Measurements from ENCODE around the gene TTC21A. TPM values are rescaled to one million over a fixed set of nuclear protein-coding genes. Genes with fewer than 3 reads are reported as not detected.

Gene TTC21A
- total RNA-seq, 1 experiment from 2014 or later = 5.6 TPM

- RAD21 ChIA-PET (ENCODE audit: low non-redundant PET in 1 of 2, low total read pairs in 2 of 2, uncharacterized antibody in 2 of 2, unreplicated experiment in 2 of 2) = interaction anchor here in 1 of 2 experiments (1.4 kb wide), 1 partner anchor 180 kb away, joined by 4 read pairs; no protein-coding TSS in a partner anchor
- no peaks in the 10 kb centered on the region for H3K36me3 ChIP-seq (ENCODE audit: control insufficient read depth in 1 of 2, insufficient read depth in 2 of 2, low read length in 2 of 2)
- H3K4me2 ChIP-seq (ENCODE audit: low read length) = peak overlapping the region; percentile 92
- peak overlapping the region; percentile 87 to 96 for H3K4me3 ChIP-seq (replicated peaks in 1 of 2; ENCODE audit: low read depth in 1 of 2, low read length in 2 of 2)
- no peaks in the 10 kb centered on the region for H3K27me3 ChIP-seq (ENCODE audit: insufficient read depth, low read length)
- CTCF ChIA-PET = interaction anchor here (1.5 to 1.8 kb wide), 3 partner anchors 17 to 183 kb away, joined by 6 to 12 read pairs (median 7); no protein-coding TSS in a partner anchor
- intact Hi-C loops (cut with micrococcal nuclease) = no loop called here
- H3K27ac ChIP-seq (ENCODE audit: low read depth, low read length) = no peak overlapping the region
- POLR2A ChIA-PET = interaction anchor here (1.1 kb wide), 1 partner anchor 69 kb away, joined by 7 read pairs; no protein-coding TSS in a partner anchor
- H3K4me1 ChIP-seq (ENCODE audit: control insufficient read depth in 1 of 2, insufficient read depth in 2 of 2, low read length in 2 of 2) = peaks cover 16 to 23% of the 10 kb centered on the region in 2 experiments
- peak overlapping the region; percentile 77 for H2AFZ ChIP-seq (ENCODE audit: low read depth, low read length, poor library complexity, severe bottlenecking)
- DNase-seq (ENCODE audit: low read depth, low spot score) (no peak), ATAC-seq (no peak)
- no TSS peak for BruUV-seq (replicated peaks)
- peaks cover 19% of the 10 kb centered on the region; the same call in 1 of the 2 replicates for H3K79me2 ChIP-seq (ENCODE audit: insufficient read depth, low read length)
- H4K20me1 ChIP-seq (ENCODE audit: insufficient read depth) = no peaks in the 10 kb centered on the region
- no peaks in the 10 kb centered on the region for H3K9me3 ChIP-seq (ENCODE audit: control insufficient read depth in 1 of 2, insufficient read depth in 1 of 2, low read depth in 1 of 2, low read length in 2 of 2)
- no peaks in the 10 kb centered on the region for H3K9me2 ChIP-seq (ENCODE audit: insufficient read depth)
- TF ChIP-seq POLR2AphosphoS5 (IDR thresholded peaks at IDR 0.05; ENCODE audit: low read depth, low read length) = no peak
- no peak for TF ChIP-seq POLR2A (IDR thresholded peaks at IDR 0.05; ENCODE audit: borderline replicate concordance, extremely low read depth, insufficient read depth, insufficient read length)
- no peak for TF ChIP-seq ZBTB33 (IDR thresholded peaks at IDR 0.05; ENCODE audit: extremely low read depth, insufficient replicate concordance, low read length)
- TF ChIP-seq SIN3A (IDR thresholded peaks at IDR 0.05; ENCODE audit: low read depth) = no peak
- no peak for TF ChIP-seq TCF7L2 (IDR thresholded peaks at IDR 0.05; ENCODE audit: borderline replicate concordance, extremely low read depth, insufficient read depth, insufficient read length)
- no peak for TF ChIP-seq ATF3 (IDR thresholded peaks at IDR 0.05)
- TF ChIP-seq SP1 (IDR thresholded peaks at IDR 0.05; ENCODE audit: low read depth) = no peak
- TF ChIP-seq EGR1 (IDR thresholded peaks at IDR 0.05; ENCODE audit: low read depth) = no peak
- TF ChIP-seq ELF1 (IDR thresholded peaks at IDR 0.05; ENCODE audit: borderline replicate concordance, low read depth) = no peak
- TF ChIP-seq MAX (IDR thresholded peaks at IDR 0.05) = no peak
- no peak for TF ChIP-seq SRF (IDR thresholded peaks at IDR 0.05; ENCODE audit: low read depth)
- TF ChIP-seq RAD21 (IDR thresholded peaks at IDR 0.05; ENCODE audit: low read depth) = no peak
- no peak for TF ChIP-seq CTCF (IDR thresholded peaks at IDR 0.05 in 2 of 3, conservative IDR thresholded peaks at IDR 0.05 in 1 of 3; ENCODE audit: borderline replicate concordance in 1 of 3, insufficient read depth in 1 of 3, low read depth in 2 of 3, low read length in 2 of 3)
- no peak for TF ChIP-seq YY1 (IDR thresholded peaks at IDR 0.05; ENCODE audit: extremely low read depth, insufficient replicate concordance, low read depth, low read length)
- TF ChIP-seq CEBPB (IDR thresholded peaks at IDR 0.05; ENCODE audit: low read depth) = no peak
- TF ChIP-seq CBX3 (IDR thresholded peaks at IDR 0.05; ENCODE audit: low read depth) = no peak
- TF ChIP-seq EZH2 (IDR thresholded peaks at IDR 0.05) = no peak
- no peak for TF ChIP-seq ZFX (IDR thresholded peaks at IDR 0.05)
- TF ChIP-seq EZH2phosphoT487 (IDR thresholded peaks at IDR 0.05; ENCODE audit: borderline replicate concordance) = no peak
- peak overlapping the region; percentile 87 for H3K9ac ChIP-seq (ENCODE audit: low read length)
These were observed 775 bp downstream of the TTC21A start for GRCh38 chr3:39108200-39108710.

Measured in HCT116 (cell line).